K562 (cell line): ENCODE measurements around the gene JADE3. TPM values are rescaled to one million over a fixed set of nuclear protein-coding genes. Genes with fewer than 3 reads are reported as not detected.

Source experiments
- ATAC-seq: fragments of 200-7000 bp; cut with Tn5 transposase; 3 replicates; pipeline ENCODE4 v1.9.1; 2020; ENCODE audit warnings: moderate library complexity
- BruUV-seq: library from RNA; stranded (reverse); fragments of 400-500 nt; replicated peaks from 2 replicates; lab custom pipeline; 2021; lab: Mats Ljungman, UMichigan
- CTCF ChIA-PET: fragments of 300-600 bp; formaldehyde crosslinking; extraction: SDS; loops from one replicate; lab custom pipeline; 2021; ENCODE audit warnings: low intra/inter-chr PET ratio; lab: Yijun Ruan, JAX
- POLR2A ChIA-PET: fragments of 300-600, 350-650 bp; sonication (Branson Sonifier 250); formaldehyde crosslinking; extraction: SDS; loops from one replicate; lab custom pipeline; 2021; ENCODE audit warnings: antibody characterized with exemption, inconsistent platforms; lab: Yijun Ruan, JAX
- DNase-seq, 4 experiments: peaks; one replicate each; pipeline versions ENCODE4 v3.0.0 to v3.0.0-alpha.2; 2011 to 2018; ENCODE audit warnings: low spot score in 3 of 4, mixed read lengths in 3 of 4; ENCODE audit errors: extremely low read depth in 1 of 4
- FAIRE-seq: peaks from 2 replicates; lab custom pipeline; 2011; peaks lifted over from hg19 to GRCh38; lab: Jason Lieb, UNC
- H2AFZ ChIP-seq: 2 replicates; pipeline ENCODE4 v1.6.0; 2011; ENCODE audit warnings: low read depth, low read length, control low read depth, inconsistent platforms
- H3K27ac ChIP-seq: fragments of 200-600 bp; 3 replicates; pipeline ENCODE4 v1.8.0; 2011; ENCODE audit warnings: low read depth, mild to moderate bottlenecking, control low read depth, inconsistent platforms, low read length, moderate library complexity, mixed read lengths; ENCODE audit errors: extremely low read depth
- H3K27me3 ChIP-seq, 2 experiments: fragments of 300-600 bp in 1 of 2; 2 replicates in 1 of 2; 3 replicates in 1 of 2; pipeline versions ENCODE4 v1.6.0 to v1.8.0; 2011; ENCODE audit warnings: inconsistent platforms in 2 of 2, low read length in 2 of 2, mild to moderate bottlenecking in 1 of 2, mixed read lengths in 1 of 2, moderate library complexity in 1 of 2; ENCODE audit not compliant: control insufficient read depth in 2 of 2, insufficient read depth in 2 of 2
- H3K36me3 ChIP-seq: fragments of 300-600 bp; 3 replicates; pipeline ENCODE4 v1.8.0; 2011; ENCODE audit warnings: mild to moderate bottlenecking, low read length, inconsistent platforms; ENCODE audit not compliant: control insufficient read depth, insufficient read depth
- H3K4me1 ChIP-seq, 2 experiments: fragments of 200-600 bp in 1 of 2; replicated peaks in 1 of 2; 2 replicates in 1 of 2; 3 replicates in 1 of 2; pipeline versions ENCODE4 v1.5.1 to v1.8.0; 2011; ENCODE audit warnings: inconsistent platforms in 2 of 2, low read length in 2 of 2, mild to moderate bottlenecking in 1 of 2, mixed read lengths in 1 of 2, moderate library complexity in 1 of 2; ENCODE audit not compliant: control insufficient read depth in 2 of 2, insufficient read depth in 2 of 2
- H3K4me2 ChIP-seq: 2 replicates; pipeline ENCODE4 v1.6.1; 2011; ENCODE audit warnings: low read length, control low read depth, inconsistent platforms, mixed read lengths; ENCODE audit not compliant: insufficient read depth
- H3K4me3 ChIP-seq: fragments of 200-600 bp; sonication (generic), shearing (Covaris generic); 2 replicates; pipeline ENCODE4 v1.5.1; 2016; ENCODE audit warnings: control low read depth, inconsistent platforms
- H3K79me2 ChIP-seq: fragments of 200-600 bp; 3 replicates; pipeline ENCODE4 v1.8.0; 2011; ENCODE audit warnings: low read length, inconsistent platforms; ENCODE audit not compliant: control insufficient read depth, insufficient read depth
- H3K9ac ChIP-seq, 2 experiments: 2 replicates each; pipeline versions ENCODE4 v1.6.0 to v1.6.1; 2011; ENCODE audit warnings: low read depth in 2 of 2, low read length in 2 of 2, control low read depth in 1 of 2, inconsistent platforms in 1 of 2, mild to moderate bottlenecking in 1 of 2, mixed read lengths in 1 of 2; ENCODE audit not compliant: insufficient read depth in 1 of 2
- H3K9me1 ChIP-seq: one replicate; pipeline ENCODE4 v1.6.0; 2011; ENCODE audit warnings: inconsistent platforms, mild to moderate bottlenecking, low read length, moderate library complexity; ENCODE audit not compliant: control insufficient read depth, insufficient read depth
- H3K9me3 ChIP-seq: replicated peaks from 2 replicates; pipeline ENCODE4 v1.5.1; 2011; ENCODE audit warnings: low read depth, low read length, inconsistent platforms; ENCODE audit not compliant: control insufficient read depth, insufficient read depth
- H4K20me1 ChIP-seq: replicated peaks from 2 replicates; pipeline ENCODE4 v1.6.1; 2011; ENCODE audit warnings: low read length, inconsistent platforms, mixed read lengths; ENCODE audit not compliant: control insufficient read depth, insufficient read depth
- ATF3 ChIP-seq, 2 experiments: fragments of 450-650 bp in 1 of 2; sonication (generic) in 1 of 2; formaldehyde crosslinking in 1 of 2; IDR thresholded peaks in 1 of 2; conservative IDR thresholded peaks in 1 of 2; 2 replicates each; pipeline versions ENCODE4 v1.6.1 to v1.8.1; 2016 to 2023; ENCODE audit warnings: mild to moderate bottlenecking in 2 of 2, moderate library complexity in 2 of 2, inconsistent platforms in 1 of 2, missing genetic modification reagents in 1 of 2
- BRD9 ChIP-seq: fragments of 450-650 bp; IDR thresholded peaks from 2 replicates; pipeline ENCODE4 v1.6.1; 2018; ENCODE audit warnings: low read depth; ENCODE audit not compliant: partially characterized antibody
- CBX3 ChIP-seq, 2 experiments: IDR thresholded peaks; 1 replicate in 1 of 2; 2 replicates in 1 of 2; pipeline ENCODE4 v1.6.1; 2012; ENCODE audit warnings: inconsistent platforms in 2 of 2, low read length in 2 of 2, borderline replicate concordance in 1 of 2, control low read depth in 1 of 2
- CC2D1A ChIP-seq: fragments of 450-650 bp; IDR thresholded peaks from 2 replicates; pipeline ENCODE4 v1.6.1; 2017; ENCODE audit warnings: mild to moderate bottlenecking
- CSDE1 ChIP-seq, 2 experiments: fragments of 450-650 bp; IDR thresholded peaks; 2 replicates each; pipeline ENCODE4 v1.6.1; 2016; ENCODE audit warnings: mild to moderate bottlenecking in 1 of 2
- PML ChIP-seq: IDR thresholded peaks from 2 replicates; pipeline ENCODE4 v1.6.1; 2012; ENCODE audit warnings: low read length, inconsistent platforms
- PURB ChIP-seq: sonication (generic); formaldehyde crosslinking; IDR thresholded peaks from 2 replicates; pipeline ENCODE4 v1.9.0; 2021; ENCODE audit warnings: low read depth, mild to moderate bottlenecking, missing genetic modification reagents
- SRSF7 ChIP-seq: fragments of 200-400 bp; formaldehyde crosslinking; optimal IDR thresholded peaks from 2 replicates; pipeline ENCODE3; 2017; ENCODE audit warnings: mild to moderate bottlenecking, low read depth, low read length
- TCF3 ChIP-seq: sonication (generic); formaldehyde crosslinking; IDR thresholded peaks from 2 replicates; pipeline ENCODE4 v1.4.0; 2020; ENCODE audit warnings: mild to moderate bottlenecking, missing genetic modification reagents
- THAP12 ChIP-seq: fragments of 250-450 bp; sonication (Bioruptor Pico); IDR thresholded peaks from 2 replicates; pipeline ENCODE4 v1.9.0; 2021; ENCODE audit warnings: mild to moderate bottlenecking, inconsistent platforms
- XRCC4 ChIP-seq: IDR thresholded peaks from one replicate; pipeline ENCODE4 v1.6.1; 2011; ENCODE audit not compliant: insufficient read depth, insufficient read length; ENCODE audit errors: extremely low read depth
- ZNF121 ChIP-seq: sonication (generic); formaldehyde crosslinking; conservative IDR thresholded peaks from 2 replicates; pipeline ENCODE4 v1.8.0; 2022; ENCODE audit warnings: missing genetic modification reagents
- ZNF3 ChIP-seq: fragments of 250-450 bp; sonication (Bioruptor Pico); IDR thresholded peaks from 2 replicates; pipeline ENCODE4 v1.5.0; 2021; ENCODE audit warnings: mild to moderate bottlenecking, moderate library complexity
- ZNF512 ChIP-seq: IDR thresholded peaks from 2 replicates; pipeline ENCODE4 v1.6.1; 2016; ENCODE audit warnings: missing genetic modification characterization, missing compliant biosample characterization
- WGBS: fragments of 100-300 bp; shearing (Covaris generic); methylation state at CpG from one replicate; pipeline ENCODE4 v1.1.6; 2016; ENCODE audit warnings: low coverage, mixed read lengths; ENCODE audit not compliant: insufficient coverage; ENCODE audit errors: missing lambda C conversion rate; 5-methylcytosine and 5-hydroxymethylcytosine counted together
- in situ Hi-C: fragments of 300-500 bp; cut with MboI; formaldehyde crosslinking; loops from 4 replicates; pipeline ENCODE4 v1.15.0; 2018; ENCODE audit warnings: inconsistent platforms, mixed read lengths
- intact Hi-C: fragments of 100-400 bp; cut with micrococcal nuclease; formaldehyde crosslinking; loops from 2 replicates; pipeline ENCODE4 v1.14.2; 2022
- polyA plus RNA-seq, 8 experiments: library from polyadenylated mRNA; depleted of rRNA in 4 of 8; stranded (reverse) in 5 of 8; unstranded in 3 of 8; fragments of >200 nt; fragmentation: Nextera tagmentation in 2 of 8; fragmentation: Illumina TruSeq in 1 of 8; extraction: Ambion mirVana in 2 of 8; extraction: Trizol in 1 of 8; gene quantifications; 2 replicates each; pipeline versions ENCODE4 v1.2.1 to v1.2.3, GENCODE V29; 2011 to 2014; ENCODE audit warnings: inconsistent platforms in 1 of 8, missing spikeins in 1 of 8
- total RNA-seq, 7 experiments: library from RNA; depleted of rRNA in 6 of 7; stranded (reverse); fragments of >200 nt in 6 of 7; fragmentation: Illumina TruSeq in 2 of 7; extraction: Trizol in 2 of 7; gene quantifications; 2 replicates each; pipeline versions ENCODE4 v1.2.1 to v1.2.3, GENCODE V29; 2011 to 2021; ENCODE audit warnings: low replicate concordance in 1 of 7
- TF ChIP-seq, protein P1 (sequence below): fragments of 450-650 bp; conservative IDR thresholded peaks from 2 replicates; pipeline ENCODE4 v1.6.1; 2016; ENCODE audit warnings: missing genetic modification characterization, low read depth, mild to moderate bottlenecking, missing compliant biosample characterization, moderate library complexity

JADE3 gene
- total and polyA plus RNA-seq, 9 of the 15 experiments (the other 6 are each of a cell fraction or from before 2014, with no cell fraction given), result 2.6 to 10.0 (median 7.0) TPM

DNA sequence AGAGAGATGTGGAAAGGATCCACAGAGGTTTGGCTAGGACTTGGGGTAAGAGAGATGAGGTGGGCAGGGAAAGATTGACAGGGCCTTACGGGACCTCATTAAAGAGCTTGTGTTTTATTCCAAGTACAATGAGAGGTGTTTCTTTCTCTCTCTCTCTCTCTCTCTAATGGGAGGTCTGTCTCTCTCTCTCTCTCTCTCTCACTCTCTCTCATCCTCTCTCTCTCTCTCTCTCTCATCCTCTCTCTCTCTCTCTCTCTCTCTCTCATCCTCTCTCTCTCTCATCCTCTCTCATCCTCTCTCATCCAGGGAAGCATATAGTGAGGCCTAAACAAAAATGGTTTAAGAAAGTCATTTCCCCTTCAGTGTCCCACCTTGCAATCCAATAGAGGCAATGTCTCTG is 5.4 kb downstream of the JADE3 start (continued):
- no peak for TF ChIP-seq ATF3 (IDR thresholded peaks at IDR 0.05)
- TF ChIP-seq ATF3 (CRISPR knock-in tag; conservative IDR thresholded peaks at IDR 0.05), result no peak
- no peak for TF ChIP-seq CSDE1 (IDR thresholded peaks at IDR 0.05)
- TF ChIP-seq ZNF512, result no peak
- TF ChIP-seq, protein P1, sequence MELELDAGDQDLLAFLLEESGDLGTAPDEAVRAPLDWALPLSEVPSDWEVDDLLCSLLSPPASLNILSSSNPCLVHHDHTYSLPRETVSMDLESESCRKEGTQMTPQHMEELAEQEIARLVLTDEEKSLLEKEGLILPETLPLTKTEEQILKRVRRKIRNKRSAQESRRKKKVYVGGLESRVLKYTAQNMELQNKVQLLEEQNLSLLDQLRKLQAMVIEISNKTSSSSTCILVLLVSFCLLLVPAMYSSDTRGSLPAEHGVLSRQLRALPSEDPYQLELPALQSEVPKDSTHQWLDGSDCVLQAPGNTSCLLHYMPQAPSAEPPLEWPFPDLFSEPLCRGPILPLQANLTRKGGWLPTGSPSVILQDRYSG (tag), result no peak

DNA sequence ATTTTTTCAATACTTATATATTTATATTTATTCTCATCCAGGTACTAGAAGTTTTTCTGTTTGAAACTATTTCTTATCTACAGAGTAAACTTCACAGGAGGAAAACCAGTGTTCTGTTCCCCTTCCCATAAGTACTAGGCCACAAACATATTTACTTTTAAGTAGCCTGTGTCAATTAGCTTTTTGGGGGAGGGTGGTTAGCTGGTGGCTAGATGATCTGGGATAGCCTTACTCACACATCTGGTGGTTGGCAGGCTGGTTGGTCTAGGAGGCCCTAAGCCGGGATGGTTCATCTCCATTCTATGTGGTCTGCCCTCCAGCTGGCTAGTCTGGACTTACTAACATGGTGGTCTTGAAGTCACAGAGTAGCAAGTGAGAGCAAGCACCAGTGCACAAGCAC is 6.2 kb downstream of the JADE3 start:
- no peak overlapping the region for H3K9ac ChIP-seq
- no peak overlapping the region for H2AFZ ChIP-seq
- intact Hi-C loops (no loop called here), in situ Hi-C loops (no loop called here)
- H3K4me3 ChIP-seq, result no peak overlapping the region
- H3K36me3 ChIP-seq, result no peaks in the 10 kb centered on the region
- H3K4me2 ChIP-seq, result no peak overlapping the region
- no peaks in the 10 kb centered on the region for H3K9me1 ChIP-seq
- WGBS, result 33% methylated on average over 1 of the region's 1 CpG
- no peaks in the 10 kb centered on the region; a peak in 2 of 5 replicates for H3K4me1 ChIP-seq
- no peaks in the 10 kb centered on the region; a peak in 2 of 5 replicates for H3K27me3 ChIP-seq
- FAIRE-seq (no peak), ATAC-seq (no peak), DNase-seq (no peak)
- no peaks in the 10 kb centered on the region for H4K20me1 ChIP-seq
- H3K79me2 ChIP-seq, result peaks cover 32% of the 10 kb centered on the region
- no TSS peak for BruUV-seq
- no peak overlapping the region for H3K27ac ChIP-seq
- POLR2A ChIA-PET, result no interaction called here
- CTCF ChIA-PET, result no interaction called here
- 0 out of 2 replicates have a peak, but pooled peaks cover 2% of the 10 kb centered on the region for H3K9me3 ChIP-seq
- TF ChIP-seq ZNF3 (CRISPR knock-in tag) (no peak), TCF3 (no peak), PML (no peak), SRSF7 (no peak), THAP12 (no peak), CBX3 (IDR thresholded peaks at IDR 0.05; ENCODE audit: borderline replicate concordance in 1 of 2, low read length in 2 of 2) (no peak), ZNF121 (CRISPR knock-in tag) (no peak), BRD9 (no peak), PURB (CRISPR knock-in tag) (no peak), XRCC4 (no peak), CC2D1A (no peak)
